ENCODE results near the gene AANAT.
"Not testable (repeated sequence)": the region's sequence is repeated elsewhere in the genome, so short reads cannot be mapped to it uniquely, and the experiment has no call there.

AANAT gene

GRCh38 chr17:76510831-76511244 is 43.4 kb downstream of the AANAT start:
- H3K4me3 ChIP-seq (ENCODE audit: low read length) = no peak overlapping the region
- peak; percentile 67 for DNase-seq (ENCODE audit: low read depth)
- no peak for TF ChIP-seq CTCF (conservative IDR thresholded peaks at IDR 0.05; ENCODE audit: low read length)

GRCh38 chr17:76511668-76512365 is 44.4 kb downstream of the AANAT start:
- TF ChIP-seq CTCF (conservative IDR thresholded peaks at IDR 0.05; ENCODE audit: low read length) = no peak
- no peak overlapping the region for H3K4me3 ChIP-seq (ENCODE audit: low read length)
- peak; percentile 40 for DNase-seq (ENCODE audit: low read depth)

- DNase-seq (ENCODE audit: low read depth) = no peak
- TF ChIP-seq CTCF (conservative IDR thresholded peaks at IDR 0.05; ENCODE audit: low read length) = no peak
- no peak overlapping the region for H3K4me3 ChIP-seq (ENCODE audit: low read length)
These were observed 45.2 kb downstream of the AANAT start for GRCh38 chr17:76512366-76513305.

GRCh38 chr17:76513306-76513692 is 45.9 kb downstream of the AANAT start:
- no peak overlapping the region for H3K4me3 ChIP-seq (ENCODE audit: low read length)
- no peak for TF ChIP-seq CTCF (conservative IDR thresholded peaks at IDR 0.05; ENCODE audit: low read length)
- no peak for DNase-seq (ENCODE audit: low read depth)

GRCh38 chr17:76514355-76514754 is 47.0 kb downstream of the AANAT start:
- H3K4me3 ChIP-seq (ENCODE audit: low read length); DNase-seq (ENCODE audit: low read depth): not testable (repeated sequence)

GRCh38 chr17:76515274-76515949 is 48.0 kb downstream of the AANAT start:
- DNase-seq (ENCODE audit: low read depth) = peak; percentile 100
- TF ChIP-seq CTCF (conservative IDR thresholded peaks at IDR 0.05; ENCODE audit: low read length) = no peak
- peak overlapping the region; percentile 48 for H3K4me3 ChIP-seq (ENCODE audit: low read length)

- H3K4me3 ChIP-seq (ENCODE audit: low read length) = no peak overlapping the region
- TF ChIP-seq CTCF (conservative IDR thresholded peaks at IDR 0.05; ENCODE audit: low read length) = no peak
- DNase-seq (ENCODE audit: low read depth) = no peak
These were observed 50.2 kb downstream of the AANAT start for GRCh38 chr17:76517638-76518038.
